GM10266 (cell line): Measurements from ENCODE around the gene NPIPA1.
A peak's percentile ranks its signal among the peaks of the same experiment; 100 is the strongest.
"Not testable (repeated sequence)": the region's sequence is repeated elsewhere in the genome, so short reads cannot be mapped to it uniquely, and the experiment has no call there.

Source experiments
- DNase-seq: peaks from one replicate; pipeline ENCODE4 v3.0.0; 2012; ENCODE audit errors: extremely low spot score
- CTCF ChIP-seq: IDR thresholded peaks from 2 replicates; pipeline ENCODE4 v1.5.1; 2012; ENCODE audit warnings: mild to moderate bottlenecking, low read depth; ENCODE audit not compliant: control insufficient read depth, insufficient read depth; ENCODE audit errors: missing control alignments

The NPIPA1 gene

DNA sequence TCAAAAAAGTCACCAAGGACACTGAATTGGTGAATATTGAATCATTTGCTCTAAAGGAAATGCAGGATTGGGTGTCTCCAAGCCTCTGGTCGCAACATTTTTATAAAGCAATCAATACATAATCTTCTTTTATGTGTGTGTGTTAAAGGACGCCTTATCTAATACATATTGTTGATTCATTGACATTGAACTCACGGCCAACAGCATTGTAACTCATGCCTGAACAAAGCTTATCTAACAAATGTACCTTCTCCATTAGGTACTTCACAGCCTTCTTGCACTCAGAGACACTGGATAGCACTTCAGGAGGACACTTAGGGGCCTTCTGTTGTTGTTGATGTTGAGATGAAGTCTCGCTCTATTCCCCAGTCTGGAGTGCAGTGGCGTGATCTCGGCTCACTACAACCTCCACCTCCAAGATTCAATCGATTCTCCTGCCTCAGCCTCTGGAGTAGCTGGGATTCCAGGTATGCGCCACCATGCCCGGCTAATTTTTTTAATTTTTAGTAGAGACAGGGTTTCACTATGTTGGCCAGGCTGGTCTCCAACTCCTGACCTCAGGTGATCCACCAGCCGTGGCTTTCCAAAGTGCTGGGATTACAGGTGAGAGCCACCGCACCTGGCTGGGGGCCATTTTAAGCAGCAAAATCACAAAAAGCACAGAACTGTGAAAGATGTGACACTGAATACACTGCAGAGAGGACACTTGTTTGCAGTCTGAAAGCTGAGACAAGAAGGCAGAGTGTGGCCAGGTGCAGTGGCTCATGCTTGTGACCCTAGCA lies 24.4 kb downstream of the NPIPA1 start:
- no peak for TF ChIP-seq CTCF

DNA sequence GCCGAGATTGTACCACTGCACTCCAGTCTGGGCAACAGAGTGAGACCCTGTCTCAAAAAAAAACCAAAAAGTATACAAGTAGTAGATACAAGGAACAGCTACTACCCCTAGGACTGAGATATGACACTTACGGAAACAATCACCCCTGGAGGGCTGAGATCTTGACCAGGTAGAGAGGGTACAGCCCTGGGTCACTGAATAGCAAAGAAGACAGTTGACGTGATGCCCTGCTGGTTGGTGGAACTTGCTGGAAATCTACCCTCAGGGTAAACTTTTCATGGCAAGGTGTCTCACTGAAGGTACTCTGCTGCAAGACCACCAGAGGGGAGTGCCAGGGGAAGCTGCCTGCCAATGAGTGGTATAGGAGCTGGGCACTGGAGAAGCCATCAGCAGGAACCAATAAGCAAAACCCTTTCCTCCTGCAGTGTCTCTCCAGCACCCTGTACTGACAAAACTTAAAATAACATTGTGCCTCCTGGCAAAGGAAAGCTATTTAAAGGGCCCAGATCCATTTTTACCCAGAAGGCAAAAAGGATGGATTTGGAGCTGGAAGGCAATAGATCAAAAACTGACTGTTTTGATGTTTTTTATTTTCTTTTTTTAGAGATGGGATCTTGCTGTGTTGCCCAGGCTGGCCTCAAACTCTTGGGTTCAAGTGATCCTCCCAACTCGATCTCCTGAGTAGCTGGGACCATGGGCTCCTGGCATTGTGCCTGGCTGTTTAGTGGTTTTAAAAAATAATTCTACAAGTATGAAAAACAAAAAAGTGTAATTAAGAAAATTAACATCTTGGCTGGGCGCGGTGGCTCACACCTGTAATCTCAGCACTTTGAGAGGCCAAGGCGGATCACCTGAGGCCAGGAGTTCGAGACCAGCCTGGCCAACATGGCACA lies 26.3 kb downstream of the NPIPA1 start:
- no peak for TF ChIP-seq CTCF

More for the DNA sequence above, 24.4 kb downstream of the NPIPA1 start:
- no peak for DNase-seq

GRCh38 chr16:14965328-14965727 lies 28.1 kb downstream of the NPIPA1 start:
- TF ChIP-seq CTCF: no peak
- no peak for DNase-seq

More for the DNA sequence above, 26.3 kb downstream of the NPIPA1 start:
- no peak for DNase-seq

DNA sequence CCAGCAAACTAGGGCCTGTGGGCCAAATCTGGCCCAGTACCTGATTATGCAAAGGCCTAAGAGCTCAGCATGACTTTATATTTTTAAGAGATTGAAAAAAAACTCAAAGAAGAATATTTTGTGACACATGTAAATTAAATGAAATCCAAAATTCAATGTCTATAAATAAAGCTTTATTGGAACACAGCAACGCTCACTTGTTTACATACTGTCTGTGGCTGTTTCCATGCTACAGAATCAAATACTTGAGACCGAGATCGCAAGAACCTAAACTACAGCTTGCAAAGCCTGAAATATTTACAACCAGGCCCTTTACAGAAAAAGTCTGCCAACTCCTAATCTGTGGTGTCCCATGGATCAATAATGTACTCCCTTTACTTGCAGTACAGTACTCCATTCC lies 32.6 kb downstream of the NPIPA1 start:
- not testable (repeated sequence) for DNase-seq

- DNase-seq: not testable (repeated sequence)
These were observed 34.5 kb downstream of the NPIPA1 start for GRCh38 chr16:14971621-14972228.

GRCh38 chr16:14973785-14974322 lies 36.6 kb downstream of the NPIPA1 start:
- not testable (repeated sequence) for DNase-seq

DNA sequence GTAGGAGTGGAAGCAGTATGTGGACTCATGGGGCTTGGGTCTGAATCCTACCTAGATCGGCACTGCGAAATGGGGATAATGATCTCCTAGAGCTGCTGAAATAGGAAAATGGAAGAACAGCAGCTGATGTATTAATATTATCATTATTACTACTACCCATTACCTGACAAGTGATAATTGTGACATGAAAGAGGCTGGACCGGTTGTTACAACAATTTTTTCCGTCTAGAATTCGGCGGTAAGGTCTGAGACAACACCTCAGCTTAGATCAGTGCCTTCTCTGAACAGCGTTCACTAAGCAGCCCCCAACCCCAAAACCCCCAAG lies 37.0 kb downstream of the NPIPA1 start:
- DNase-seq: not testable (repeated sequence)

DNA sequence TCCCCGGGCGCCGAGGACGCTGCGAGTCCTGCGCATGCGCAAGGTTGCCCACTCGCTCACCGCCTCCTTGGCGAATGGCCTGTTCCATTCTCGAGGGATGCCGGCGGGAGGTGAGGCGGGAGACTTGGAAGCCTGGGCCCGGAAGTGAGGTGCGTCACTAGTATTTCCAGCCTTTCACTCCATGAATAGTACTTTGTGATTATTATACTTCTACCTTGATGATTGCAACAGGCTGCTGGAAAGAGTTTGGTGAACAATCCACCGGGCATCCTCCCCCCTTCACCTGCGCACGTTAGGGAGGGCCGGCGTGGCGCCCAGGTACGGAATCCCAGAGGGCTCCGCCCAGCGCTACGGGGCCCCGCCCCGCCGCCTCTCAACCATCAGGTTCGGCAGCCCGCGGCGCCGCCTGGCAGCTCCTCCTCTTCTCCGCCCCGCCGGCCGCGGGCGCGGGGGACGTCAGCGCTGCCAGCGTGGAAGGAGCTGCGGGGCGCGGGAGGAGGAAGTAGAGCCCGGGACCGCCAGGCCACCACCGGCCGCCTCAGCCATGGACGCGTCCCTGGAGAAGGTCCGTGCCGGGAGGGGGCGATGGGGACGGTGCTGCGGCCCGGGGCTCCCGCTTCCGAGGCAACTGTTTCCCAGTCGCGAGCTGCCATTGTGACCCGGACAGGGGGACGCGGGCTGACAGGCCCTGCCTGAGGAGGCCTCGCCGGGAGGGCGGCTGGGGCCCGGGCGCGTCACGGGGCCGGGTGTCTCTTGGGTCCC lies 37.6 kb downstream of the NPIPA1 start, which contains the start of gene PDXDC1:
TSS of gene PDXDC1 (plus strand) at position 371 of the 762 bp plus-strand sequence. CDS start at position 545, 174 bp downstream.
- peak; percentile 98 for DNase-seq

DNA sequence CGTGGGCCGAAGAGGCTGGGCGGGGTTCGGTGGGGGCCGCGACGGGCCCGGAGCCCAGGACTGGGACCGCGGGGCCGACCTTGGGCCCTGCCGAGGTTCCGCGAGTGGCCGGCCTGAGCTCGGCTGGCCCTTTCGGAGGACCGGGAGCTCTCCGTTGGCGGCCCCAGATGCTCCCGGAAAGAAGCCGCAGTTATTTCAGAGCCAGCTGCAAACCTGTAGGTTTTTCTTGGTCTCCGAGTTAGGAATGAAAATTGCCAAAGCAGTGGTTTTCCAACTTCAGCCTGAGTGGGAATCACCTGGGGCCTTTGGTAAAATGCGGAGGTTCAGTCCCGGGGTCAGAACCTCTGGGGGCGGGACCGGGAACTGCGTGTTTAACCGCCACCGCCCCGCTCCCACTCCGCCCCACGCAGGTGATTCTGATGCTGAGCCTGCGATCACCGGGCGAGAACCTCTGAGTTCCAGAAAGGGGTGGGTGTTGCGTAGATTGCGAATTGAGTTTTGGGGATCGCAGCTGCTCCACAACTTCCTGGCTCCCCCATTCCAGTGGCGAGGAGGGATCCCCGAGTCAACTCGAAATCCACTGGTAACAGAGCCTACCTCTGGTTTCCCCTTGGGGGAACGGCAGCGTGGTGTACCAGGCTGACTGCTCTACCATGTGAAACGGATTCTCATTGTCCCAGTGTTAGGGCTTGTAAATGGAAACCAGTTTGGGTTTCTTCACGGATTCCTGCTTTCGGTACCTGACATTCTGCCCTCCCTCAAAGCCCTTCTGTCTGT lies 38.4 kb downstream of the NPIPA1 start:
- DNase-seq: peak; percentile 27

DNA sequence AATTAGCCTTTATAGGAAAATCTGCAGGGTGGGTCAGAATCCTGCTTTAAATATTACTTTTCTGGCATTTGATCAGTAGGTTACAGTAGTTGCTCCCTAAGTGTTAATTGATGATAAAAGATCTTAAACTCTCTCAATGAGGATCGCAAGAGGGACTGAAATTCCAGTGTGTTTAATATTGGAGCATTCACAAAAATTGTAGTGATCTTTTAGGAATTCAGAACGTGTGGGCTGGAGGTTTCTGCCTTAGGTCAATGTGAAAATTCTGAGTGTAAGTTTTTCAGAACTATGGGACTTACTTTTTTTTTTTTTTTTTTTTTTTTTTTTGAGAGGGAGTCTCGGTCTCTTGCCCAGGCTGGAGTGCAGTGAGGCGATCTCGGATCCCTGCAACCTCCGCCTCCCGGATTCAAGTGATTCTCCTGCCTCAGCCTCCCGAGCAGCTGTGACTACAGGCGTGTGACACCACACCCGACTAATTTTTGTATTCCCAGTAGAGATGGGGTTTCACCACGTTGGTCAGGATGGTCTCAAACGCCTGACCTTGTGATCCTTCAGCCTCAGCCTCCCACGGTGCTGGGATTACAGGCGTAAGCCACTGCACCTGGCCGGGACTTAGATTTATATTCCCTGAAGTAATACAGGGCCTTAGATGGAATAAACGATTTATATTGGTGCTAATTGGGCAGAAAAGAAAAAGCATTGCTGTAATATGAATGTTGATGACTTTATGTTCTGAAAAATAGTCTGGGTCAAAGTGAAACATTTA lies 39.9 kb downstream of the NPIPA1 start:
- DNase-seq: not testable (repeated sequence)

- DNase-seq: not testable (repeated sequence)
These were observed 41.0 kb downstream of the NPIPA1 start for GRCh38 chr16:14978281-14978680.

GRCh38 chr16:14978908-14979307 lies 41.7 kb downstream of the NPIPA1 start:
- DNase-seq: not testable (repeated sequence)

DNA sequence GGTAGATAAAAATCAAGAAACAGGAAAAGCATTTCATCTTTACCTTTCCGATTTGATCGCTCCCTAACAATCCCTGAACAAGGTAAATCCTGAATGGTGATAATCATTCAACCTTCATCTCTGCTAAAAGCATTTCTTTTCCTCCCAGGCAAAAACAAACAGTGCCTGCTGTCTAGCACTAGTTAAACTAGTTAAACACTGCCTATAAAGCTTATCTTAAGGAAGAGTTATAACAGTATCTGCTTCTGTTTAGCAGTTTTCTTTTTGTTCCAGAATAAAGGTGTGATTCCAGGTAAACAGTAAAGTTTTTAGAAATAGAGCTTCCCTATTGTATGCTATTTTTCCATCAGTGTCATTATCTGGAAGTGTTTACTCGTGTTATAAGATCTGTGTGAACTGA lies 44.0 kb downstream of the NPIPA1 start:
- not testable (repeated sequence) for DNase-seq

DNA sequence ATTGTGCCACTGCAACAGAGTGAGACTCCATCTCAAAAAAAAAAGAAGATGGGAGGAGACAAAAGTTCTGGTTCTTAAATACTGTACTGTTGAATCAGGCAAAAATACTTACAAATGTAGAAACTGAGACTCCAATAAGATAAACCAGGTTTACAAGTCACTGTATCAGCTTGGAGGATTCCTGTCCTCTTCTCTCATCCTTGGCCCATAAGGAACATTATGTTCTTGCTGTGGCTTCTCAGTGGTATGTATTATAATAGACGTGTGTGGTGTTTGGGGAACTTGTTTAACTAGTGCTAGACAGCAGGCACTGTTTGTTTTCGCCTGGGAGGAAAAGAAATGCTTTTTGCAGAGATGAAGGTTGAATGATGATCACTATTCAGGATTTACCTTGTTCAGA lies 45.3 kb downstream of the NPIPA1 start:
- DNase-seq: not testable (repeated sequence)

GRCh38 chr16:14988092-14988491 lies 50.8 kb downstream of the NPIPA1 start:
- DNase-seq: peak; percentile 10
